Measurements from ENCODE around the gene FBXL15. TPM values are rescaled to one million over a fixed set of nuclear protein-coding genes. Genes with fewer than 3 reads are reported as not detected.

Gene FBXL15
- total and polyA plus RNA-seq, 2 of the 4 experiments (the other 2 are of a cell fraction): 3.0 to 8.4 TPM

GRCh38 chr10:102449321-102450123 is 28.9 kb downstream of the FBXL15 start:
- peaks cover 4% of the 10 kb centered on the region in 2 experiments; a peak in 2 of 4 replicates for H3K79me1 ChIP-seq (ENCODE audit: low read depth in 1 of 2, low read length in 2 of 2)
- no peaks in the 10 kb centered on the region; the same call in 1 of the 2 replicates for H3K27me3 ChIP-seq (ENCODE audit: control insufficient read depth, insufficient read depth, low read length)
- no peak overlapping the region; the same call in 1 of the 2 replicates for H3K27ac ChIP-seq (ENCODE audit: insufficient read depth, low read length)
- in situ Hi-C loops (cut with MboI; ENCODE audit: low sequenced_read_pairs) (no loop called here), intact Hi-C loops (cut with micrococcal nuclease) (no loop called here), dilution Hi-C loops (cut with HindIII; ENCODE audit: low sequenced_read_pairs, unreplicated experiment) (no loop called here)
- BruUV-seq (replicated peaks): no TSS peak
- no peak overlapping the region for H3K18ac ChIP-seq (ENCODE audit: low read depth, low read length)
- no peaks in the 10 kb centered on the region for H3K36me3 ChIP-seq (ENCODE audit: control insufficient read depth, insufficient read depth, low read length)
- H3K9me3 ChIP-seq (ENCODE audit: control insufficient read depth, insufficient read depth, low read length): no peaks in the 10 kb centered on the region
- H2AK5ac ChIP-seq (ENCODE audit: low read depth, low read length): peak overlapping the region; percentile 89
- H3K4me3 ChIP-seq (ENCODE audit: insufficient read depth, low read depth, low read length): peak overlapping the region; percentile 66
- POLR2A ChIA-PET (ENCODE audit: unreplicated experiment): no interaction called here
- H3K56ac ChIP-seq (ENCODE audit: extremely low read depth, insufficient read depth, low read length): no peak overlapping the region
- peak overlapping the region; percentile 70 for H3K9ac ChIP-seq (ENCODE audit: low read depth, low read length)
- H4K8ac ChIP-seq (ENCODE audit: low read depth in 2 of 2, low read length in 2 of 2): peak overlapping the region; percentile 70 to 98
- peak overlapping the region; percentile 99 for H2AFZ ChIP-seq (replicated peaks; ENCODE audit: low read length, poor library complexity)
- H2BK20ac ChIP-seq (ENCODE audit: low read depth, low read length): no peak overlapping the region
- CTCF ChIA-PET: no interaction called here
- H3K4ac ChIP-seq (ENCODE audit: low read depth, low read length): peak overlapping the region; percentile 47
- ATAC-seq (ENCODE audit: low read depth) (no peak), DNase-seq (no peak)
- no peak overlapping the region; the same call in 1 of the 2 replicates for H2BK120ac ChIP-seq (ENCODE audit: low read depth, low read length)
- H4K91ac ChIP-seq (ENCODE audit: insufficient read depth, low read depth, low read length): no peak overlapping the region; the same call in 1 of the 2 replicates
- 0 out of 3 replicates have a peak overlapping the region, but pooled peaks have one; percentile 11 for H2BK15ac ChIP-seq (ENCODE audit: low read depth, low read length)
- H2AK9ac ChIP-seq (replicated peaks; ENCODE audit: low read depth, low read length, poor library complexity): peak overlapping the region; percentile 70
- H3K9me1 ChIP-seq (ENCODE audit: insufficient read depth, low read length): peaks cover 10% of the 10 kb centered on the region; the same call in 1 of the 2 replicates
- no CpG with 5 or more reads among the region's 30 CpGs for WGBS, 2 experiments (ENCODE audit: extremely low coverage in 2 of 2, insufficient read length in 1 of 2)
- peak overlapping the region; percentile 97 for H3K4me2 ChIP-seq (ENCODE audit: low read depth, low read length)
- H3K23ac ChIP-seq (ENCODE audit: low read depth, low read length): peak overlapping the region; percentile 65; the same call in 1 of the 2 replicates
- TF ChIP-seq BHLHE40 (IDR thresholded peaks at IDR 0.05; ENCODE audit: low read depth, low read length): no peak
- no peak for TF ChIP-seq MXI1 (IDR thresholded peaks at IDR 0.05; ENCODE audit: borderline replicate concordance, low read depth, low read length)
- TF ChIP-seq CEBPB (IDR thresholded peaks at IDR 0.05; ENCODE audit: low read depth, low read length): no peak
- no peak for TF ChIP-seq RCOR1 (IDR thresholded peaks at IDR 0.05; ENCODE audit: insufficient replicate concordance, low read length)
- TF ChIP-seq ELK1 (IDR thresholded peaks at IDR 0.05; ENCODE audit: borderline replicate concordance, low read depth, low read length): no peak
- TF ChIP-seq RAD21 (IDR thresholded peaks at IDR 0.05; ENCODE audit: low read length): no peak
- TF ChIP-seq CTCF (conservative IDR thresholded peaks at IDR 0.05; ENCODE audit: low read depth, low read length): no peak
- no peak for TF ChIP-seq FOS (IDR thresholded peaks at IDR 0.05; ENCODE audit: low read depth, low read length)
- no peak for TF ChIP-seq NFE2L2 (IDR thresholded peaks at IDR 0.05; ENCODE audit: low read depth, low read length)
- no peak for TF ChIP-seq USF2 (IDR thresholded peaks at IDR 0.05; ENCODE audit: low read depth, low read length)
- TF ChIP-seq SMC3 (IDR thresholded peaks at IDR 0.05; ENCODE audit: low read depth, low read length): no peak
- no peak for TF ChIP-seq MAZ (IDR thresholded peaks at IDR 0.05; ENCODE audit: borderline replicate concordance, low read depth, low read length)
- TF ChIP-seq CHD1 (IDR thresholded peaks at IDR 0.05; ENCODE audit: low read depth, low read length): no peak
- TF ChIP-seq POLR2A (IDR thresholded peaks at IDR 0.05; ENCODE audit: low read depth, low read length): no peak
- no peak overlapping the region for H2BK5ac ChIP-seq (ENCODE audit: low read depth, low read length, poor library complexity, severe bottlenecking)
- H4K20me1 ChIP-seq (ENCODE audit: insufficient read depth, low read length): no peaks in the 10 kb centered on the region; the same call in 1 of the 2 replicates
- H3K14ac ChIP-seq (replicated peaks; ENCODE audit: low read depth, low read length): peak overlapping the region; percentile 34
- H4K5ac ChIP-seq (ENCODE audit: low read depth, low read length): peak overlapping the region; percentile 77
- H3K4me1 ChIP-seq (ENCODE audit: control insufficient read depth, insufficient read depth, low read length): peaks cover 9% of the 10 kb centered on the region
